ENCODE measurements around the gene TCTA.
"Not testable (repeated sequence)": the region's sequence is repeated elsewhere in the genome, so short reads cannot be mapped to it uniquely, and the experiment has no call there.

The TCTA gene, protein sequence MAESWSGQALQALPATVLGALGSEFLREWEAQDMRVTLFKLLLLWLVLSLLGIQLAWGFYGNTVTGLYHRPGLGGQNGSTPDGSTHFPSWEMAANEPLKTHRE

GRCh38 chr3:49411968-49412631 lies at the start of gene TCTA, which contains the start of gene RHOA:
TCTA (plus strand) TSS chr3:49412423; CDS start chr3:49412427, 4 bp downstream.
RHOA (minus strand) TSS chr3:49411976; CDS start chr3:49375589, 36,387 bp downstream.
- DNase-seq, result peak; percentile 100

- no peak for DNase-seq
Measured at GRCh38 chr3:49362561-49362960, 49.7 kb upstream of the TCTA start.

- DNase-seq, result no peak
Measured at GRCh38 chr3:49370585-49371290, 41.5 kb upstream of the TCTA start.

GRCh38 chr3:49371946-49372345 lies 40.3 kb upstream of the TCTA start:
- no peak for DNase-seq

GRCh38 chr3:49377483-49377882 lies 34.7 kb upstream of the TCTA start:
- peak; percentile 41 for DNase-seq

DNA sequence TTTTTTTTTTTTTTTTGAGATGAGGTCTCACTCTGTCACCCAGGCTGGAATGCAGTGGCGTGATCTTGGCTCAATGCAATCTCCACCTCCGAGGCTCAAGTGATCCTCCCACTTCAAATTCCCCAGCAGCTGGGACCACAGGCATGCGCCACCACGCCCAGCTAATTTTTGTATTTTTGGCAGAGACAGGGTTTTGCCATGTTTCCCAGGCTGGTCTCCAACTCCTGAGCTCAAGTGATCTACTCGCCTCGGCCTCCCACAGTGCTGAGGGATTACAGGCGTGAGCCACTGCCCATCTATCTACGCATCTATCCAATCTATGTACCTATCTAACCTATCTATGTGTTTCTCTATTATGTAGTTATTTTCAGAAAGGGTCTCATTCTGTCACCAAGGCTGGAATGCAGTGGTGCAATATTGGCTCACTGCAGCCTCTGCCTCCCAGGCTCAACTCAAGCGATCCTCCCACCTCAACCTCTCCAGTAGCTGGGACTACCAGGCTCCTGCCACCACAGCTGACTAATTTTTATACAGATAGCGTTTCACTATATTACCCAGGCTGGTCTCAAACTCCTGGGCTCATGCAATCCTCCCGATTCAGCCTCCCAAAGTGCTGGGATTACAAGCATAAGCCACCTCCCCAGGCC lies 33.9 kb upstream of the TCTA start:
- DNase-seq, result no peak

DNA sequence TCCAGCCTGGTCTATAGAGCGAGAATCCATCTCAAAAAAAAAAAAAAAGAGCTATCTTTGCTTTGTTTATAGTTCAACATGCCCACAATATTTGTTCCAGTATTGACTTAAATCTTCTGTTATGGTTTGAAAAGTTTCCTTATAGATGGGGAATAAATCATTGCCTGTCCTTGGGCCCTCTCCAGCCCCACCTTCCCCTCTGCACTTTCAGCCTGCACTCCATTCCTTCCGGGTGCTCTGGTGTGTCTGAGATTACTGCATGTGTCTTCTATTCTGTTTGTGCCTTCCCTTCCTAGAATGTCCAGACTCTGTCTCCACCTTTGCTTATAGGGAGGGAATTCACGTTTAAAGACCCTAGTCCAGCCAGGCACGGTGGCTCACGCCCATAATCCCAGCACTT lies 28.8 kb upstream of the TCTA start:
- DNase-seq, result no peak

GRCh38 chr3:49385617-49386016 lies 26.6 kb upstream of the TCTA start:
- no peak for DNase-seq

DNA sequence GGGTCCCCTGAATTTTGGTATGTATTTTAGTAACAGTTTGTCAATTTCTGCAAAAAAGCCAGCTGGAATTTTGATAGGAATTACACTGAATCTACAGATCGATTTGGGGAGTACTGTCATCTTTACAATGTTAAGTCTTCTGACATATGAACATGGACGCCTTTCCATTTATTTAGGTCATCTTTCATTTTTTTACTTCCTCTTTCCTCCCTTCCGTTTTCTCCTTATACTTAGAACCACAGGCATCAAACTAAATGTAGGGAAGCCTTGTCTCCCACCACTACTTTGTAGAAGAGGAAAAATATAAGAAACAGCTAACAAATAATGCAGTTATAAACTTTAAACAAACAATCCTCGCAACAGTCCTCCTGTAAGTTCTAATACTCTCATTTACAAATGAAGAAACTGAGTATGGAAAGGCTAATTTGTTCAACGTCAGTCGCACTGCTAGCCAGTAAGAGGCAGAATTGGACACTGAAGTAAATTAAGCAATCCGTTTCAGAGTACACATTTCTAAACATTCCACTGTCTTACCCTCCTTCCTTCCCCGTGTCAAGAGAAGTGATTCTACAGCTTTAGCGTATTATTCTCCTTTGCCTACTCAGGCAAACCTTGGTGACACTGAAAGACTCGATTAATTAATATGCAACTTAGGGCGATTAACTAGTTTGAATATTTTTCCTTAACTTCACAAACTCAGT lies 26.0 kb upstream of the TCTA start:
- no peak for DNase-seq

GRCh38 chr3:49387721-49388120 lies 24.5 kb upstream of the TCTA start:
- no peak for DNase-seq

DNA sequence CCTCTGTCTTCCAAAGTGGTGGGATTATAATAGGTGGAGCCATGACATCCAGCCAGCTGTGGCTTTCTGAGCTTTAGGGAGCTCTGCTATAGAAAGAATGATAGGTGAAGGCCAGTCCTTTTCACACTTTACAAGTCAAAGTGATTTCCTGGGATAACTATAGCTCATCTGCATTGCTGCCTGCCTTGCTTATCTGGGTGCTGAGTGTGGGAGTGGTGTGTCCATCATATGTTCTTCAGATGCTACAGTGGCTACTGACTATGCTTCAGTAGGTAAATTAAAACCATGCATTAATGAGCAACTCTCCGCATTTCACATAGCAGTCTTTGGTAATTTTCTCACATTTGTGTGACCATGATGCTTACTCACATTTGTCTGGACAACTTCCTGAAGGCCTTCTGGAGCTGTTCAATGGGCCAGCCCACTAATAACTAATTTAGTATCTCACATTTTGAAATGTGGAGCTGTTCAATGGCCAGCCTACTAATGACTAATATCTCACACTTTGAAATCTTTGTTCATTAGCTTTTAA lies 23.9 kb upstream of the TCTA start:
- DNase-seq, result no peak

DNA sequence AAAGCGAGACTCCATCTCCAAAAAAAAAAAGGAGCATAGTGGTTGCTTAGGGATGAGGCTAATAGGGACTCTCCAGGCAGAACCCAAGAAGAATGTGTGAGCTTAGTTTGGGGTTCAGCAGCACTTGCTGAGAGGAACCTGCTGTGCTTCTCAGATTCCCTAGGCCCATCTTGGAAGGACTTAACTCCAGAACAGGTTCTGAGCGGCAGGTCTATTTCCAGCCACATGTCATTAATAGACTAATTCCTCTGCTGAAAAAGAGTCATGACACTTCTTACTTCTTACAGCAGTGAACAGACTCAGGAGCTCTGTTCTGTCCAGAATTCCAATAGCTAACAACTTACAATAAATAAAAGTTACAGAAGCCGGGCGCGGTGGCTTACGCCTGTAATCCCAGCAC lies 22.9 kb upstream of the TCTA start:
- no peak for DNase-seq

- not testable (repeated sequence) for DNase-seq
Measured at GRCh38 chr3:49391310-49391709, 20.9 kb upstream of the TCTA start.

DNA sequence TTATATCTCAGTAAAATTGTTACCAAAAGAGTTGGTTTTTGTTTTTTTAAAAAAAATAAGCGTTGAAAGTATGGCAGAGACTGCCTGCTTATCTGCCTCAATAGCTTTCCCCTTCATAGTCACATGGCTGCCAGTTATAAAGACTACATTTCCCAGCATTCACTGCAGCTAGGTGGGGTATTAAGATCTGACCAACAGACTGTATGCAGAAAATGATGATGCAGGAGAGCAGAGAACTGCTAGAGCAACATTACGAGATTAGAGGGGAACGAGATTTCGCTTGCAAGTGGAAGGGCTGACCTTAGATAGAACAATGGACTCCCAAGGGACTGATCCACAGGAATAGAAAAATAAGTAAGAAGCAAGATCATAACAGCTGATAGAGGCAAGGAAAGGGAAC lies 14.8 kb upstream of the TCTA start:
- no peak for DNase-seq

- no peak for DNase-seq
Measured at GRCh38 chr3:49399461-49399860, 12.8 kb upstream of the TCTA start.

- no peak for DNase-seq
Measured at GRCh38 chr3:49401766-49402165, 10.5 kb upstream of the TCTA start.

- no peak for DNase-seq
Measured at GRCh38 chr3:49403891-49404290, 8.3 kb upstream of the TCTA start.

DNA sequence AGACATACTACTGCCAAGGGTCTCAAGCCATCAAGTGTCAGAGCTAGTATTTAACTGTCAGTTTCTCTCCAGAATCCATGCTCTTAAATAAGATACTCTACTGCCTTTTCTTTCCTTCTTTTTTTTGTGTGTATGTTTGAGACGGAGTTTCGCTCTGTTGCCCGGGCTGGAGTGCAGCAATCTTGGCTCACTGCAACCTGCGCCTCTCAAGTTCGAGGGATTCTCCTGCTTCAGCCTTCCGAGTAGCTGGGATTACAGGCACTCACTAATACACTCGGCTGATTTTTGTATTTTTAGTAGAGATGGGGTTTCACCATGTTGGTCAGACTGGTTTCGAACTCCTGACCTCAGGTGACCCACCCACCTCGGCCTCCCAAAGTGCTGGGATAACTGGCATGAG lies 6.7 kb upstream of the TCTA start:
- DNase-seq, result not testable (repeated sequence)

DNA sequence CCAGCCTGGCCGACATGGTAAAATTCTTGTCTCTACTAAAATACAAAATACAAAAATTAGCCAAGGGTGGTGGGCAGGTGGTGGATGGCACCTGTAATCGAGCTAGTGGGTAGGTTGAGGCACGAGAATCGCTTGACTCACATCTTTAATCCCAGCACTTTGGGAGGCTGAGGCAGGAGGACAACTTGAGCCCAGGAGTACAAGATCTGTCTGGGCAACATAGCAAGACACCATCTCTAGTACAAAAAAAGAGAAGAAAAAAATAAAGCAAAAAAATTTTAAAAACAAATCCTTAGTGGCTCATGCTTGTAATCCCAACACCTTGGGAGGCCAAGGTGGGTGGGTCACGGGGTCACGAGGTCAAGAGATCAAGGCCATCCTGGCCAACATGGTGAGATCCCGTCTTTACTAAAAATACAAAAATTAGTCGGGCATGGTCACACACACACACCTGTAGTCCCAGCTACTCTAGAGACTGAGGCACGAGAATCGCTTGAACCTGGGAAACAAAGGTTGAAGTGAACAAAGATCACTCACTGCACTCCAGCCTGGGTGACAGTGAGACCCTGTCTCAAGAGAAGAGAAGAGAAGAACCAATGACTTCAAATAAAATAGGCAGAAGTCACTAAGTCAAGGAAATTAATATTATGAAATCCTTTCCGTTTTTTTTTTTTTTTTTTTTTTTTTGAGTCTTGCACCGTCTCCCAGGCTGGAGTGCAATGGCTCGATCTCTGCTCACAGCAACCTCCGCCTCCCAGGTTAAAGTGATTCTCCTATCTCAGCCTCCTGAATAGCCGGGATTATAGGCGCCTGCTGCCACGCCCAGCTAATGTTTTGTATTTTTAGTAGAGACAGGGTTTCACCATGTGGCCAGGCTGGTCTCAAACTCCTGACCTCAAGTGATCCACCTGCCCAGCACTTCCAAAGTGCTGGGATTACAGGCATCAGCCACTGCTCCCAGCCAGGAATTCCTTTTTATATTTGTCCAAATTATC lies 5.4 kb upstream of the TCTA start:
- no peak for DNase-seq

GRCh38 chr3:49410066-49410845 lies 2.0 kb upstream of the TCTA start:
- no peak for DNase-seq
